ENCODE data around the gene NR2F1-AS1. TPM values are rescaled to one million over a fixed set of nuclear protein-coding genes. Genes with fewer than 3 reads are reported as not detected.

The NR2F1-AS1 gene
- polyA plus RNA-seq, 1 donor (not counting 4 experiments of a cell fraction or from before 2014, with no cell fraction given): 0.25 TPM

- H3K4me1 ChIP-seq (ENCODE audit: control insufficient read depth, extremely low read depth, insufficient read depth, low read length): peaks cover 23% of the 10 kb centered on the region
- H3K4me3 ChIP-seq (ENCODE audit: control insufficient read depth in 2 of 3, extremely low read depth in 1 of 3, insufficient read depth in 2 of 3, low read depth in 1 of 3, low read length in 3 of 3): no peak overlapping the region
- H3K9me3 ChIP-seq (ENCODE audit: control insufficient read depth, low read depth, low read length): no peaks in the 10 kb centered on the region
- no peaks in the 10 kb centered on the region for H3K79me2 ChIP-seq (ENCODE audit: control insufficient read depth, insufficient read depth, low read length)
- no peak for TF ChIP-seq EZH2 (IDR thresholded peaks at IDR 0.05; ENCODE audit: low read length)
- no peak for TF ChIP-seq CTCF (optimal IDR thresholded peaks at IDR 0.05 in 1 of 3, IDR thresholded peaks at IDR 0.05 in 1 of 3, conservative IDR thresholded peaks at IDR 0.05 in 1 of 3; ENCODE audit: extremely low read depth in 1 of 3, insufficient read depth in 2 of 3, low read length in 3 of 3)
- dilution Hi-C loops (cut with MboI; ENCODE audit: extremely low pct_ligation_motif_present, low sequenced_read_pairs): no loop called here
- no peak overlapping the region for H3K27ac ChIP-seq (ENCODE audit: control insufficient read depth, insufficient read depth, low read length)
- DNase-seq (ENCODE audit: low read depth, low spot score) (no peak), FAIRE-seq (peak; percentile 17)
- H3K36me3 ChIP-seq (ENCODE audit: control insufficient read depth in 2 of 2, extremely low read depth in 1 of 2, insufficient read depth in 2 of 2, low read length in 2 of 2): no peaks in the 10 kb centered on the region
- no peaks in the 10 kb centered on the region for H4K20me1 ChIP-seq (ENCODE audit: control insufficient read depth, extremely low read depth, insufficient read depth, low read length)
- H3K9me1 ChIP-seq (ENCODE audit: control insufficient read depth, extremely low read depth, insufficient read depth, low read length): no peaks in the 10 kb centered on the region
- H2AFZ ChIP-seq (ENCODE audit: control insufficient read depth, low read length): no peak overlapping the region
- H3K27me3 ChIP-seq (ENCODE audit: control insufficient read depth, extremely low read depth, insufficient read depth, low read length): no peaks in the 10 kb centered on the region
- H3K9ac ChIP-seq (ENCODE audit: control insufficient read depth, extremely low read depth, insufficient read depth, low read length): no peak overlapping the region
- H3K4me2 ChIP-seq (ENCODE audit: control insufficient read depth, extremely low read depth, insufficient read depth, low read depth, low read length): no peak overlapping the region
These were observed 220.5 kb downstream of the NR2F1-AS1 start for GRCh38 chr5:93360436-93361088.

GRCh38 chr5:93359960-93360305, 221.1 kb downstream of the NR2F1-AS1 start:
- peak overlapping the region in 1 of 3 experiments; percentile 25 for H3K4me3 ChIP-seq (ENCODE audit: control insufficient read depth in 2 of 3, extremely low read depth in 1 of 3, insufficient read depth in 2 of 3, low read depth in 1 of 3, low read length in 3 of 3)
- dilution Hi-C loops (cut with MboI; ENCODE audit: extremely low pct_ligation_motif_present, low sequenced_read_pairs): no loop called here

More at GRCh38 chr5:93359960-93360305, 221.1 kb downstream of the NR2F1-AS1 start:
- Histone ChIP-seq H3K9me1 (ENCODE audit: control insufficient read depth, extremely low read depth, insufficient read depth, low read length) (no peaks in the 10 kb centered on the region), H3K36me3 (ENCODE audit: control insufficient read depth in 2 of 2, extremely low read depth in 1 of 2, insufficient read depth in 2 of 2, low read length in 2 of 2) (no peaks in the 10 kb centered on the region), H3K27ac (ENCODE audit: control insufficient read depth, insufficient read depth, low read length) (peak overlapping the region; percentile 33), H3K79me2 (ENCODE audit: control insufficient read depth, insufficient read depth, low read length) (no peaks in the 10 kb centered on the region), H3K9ac (ENCODE audit: control insufficient read depth, extremely low read depth, insufficient read depth, low read length) (no peak overlapping the region), H4K20me1 (ENCODE audit: control insufficient read depth, extremely low read depth, insufficient read depth, low read length) (no peaks in the 10 kb centered on the region), H3K27me3 (ENCODE audit: control insufficient read depth, extremely low read depth, insufficient read depth, low read length) (no peaks in the 10 kb centered on the region), H3K4me2 (ENCODE audit: control insufficient read depth, extremely low read depth, insufficient read depth, low read depth, low read length) (peak overlapping the region; percentile 58), H2AFZ (ENCODE audit: control insufficient read depth, low read length) (peak overlapping the region; percentile 76), H3K4me1 (ENCODE audit: control insufficient read depth, extremely low read depth, insufficient read depth, low read length) (peaks cover 23% of the 10 kb centered on the region), H3K9me3 (ENCODE audit: control insufficient read depth, low read depth, low read length) (no peaks in the 10 kb centered on the region)
- DNase-seq (ENCODE audit: low read depth, low spot score) (no peak), FAIRE-seq (no peak)
- TF ChIP-seq EZH2 (IDR thresholded peaks at IDR 0.05; ENCODE audit: low read length): no peak
- TF ChIP-seq CTCF (optimal IDR thresholded peaks at IDR 0.05 in 1 of 3, IDR thresholded peaks at IDR 0.05 in 1 of 3, conservative IDR thresholded peaks at IDR 0.05 in 1 of 3; ENCODE audit: extremely low read depth in 1 of 3, insufficient read depth in 2 of 3, low read length in 3 of 3): no peak

Other genes starting within 250 kb of the NR2F1-AS1 start
- 0.03 TPM in 1 of 3 replicates, not detected in the others for gene NR2F1, start 2.0 kb upstream of the NR2F1-AS1 start, polyA plus RNA-seq
- 0.04 to 0.09 TPM in 2 of 3 replicates, not detected in the other for gene POU5F2, start 160.4 kb upstream of the NR2F1-AS1 start, polyA plus RNA-seq

Data from keratinocyte (primary cell).